ENCODE data around the gene TNIP3.
"Not testable (repeated sequence)": the region's sequence is repeated elsewhere in the genome, so short reads cannot be mapped to it uniquely, and the experiment has no call there.

TNIP3 gene

GRCh38 chr4:121177246-121178137 is 13.4 kb upstream of the TNIP3 start:
- no peak for DNase-seq (ENCODE audit: low read depth)

DNA sequence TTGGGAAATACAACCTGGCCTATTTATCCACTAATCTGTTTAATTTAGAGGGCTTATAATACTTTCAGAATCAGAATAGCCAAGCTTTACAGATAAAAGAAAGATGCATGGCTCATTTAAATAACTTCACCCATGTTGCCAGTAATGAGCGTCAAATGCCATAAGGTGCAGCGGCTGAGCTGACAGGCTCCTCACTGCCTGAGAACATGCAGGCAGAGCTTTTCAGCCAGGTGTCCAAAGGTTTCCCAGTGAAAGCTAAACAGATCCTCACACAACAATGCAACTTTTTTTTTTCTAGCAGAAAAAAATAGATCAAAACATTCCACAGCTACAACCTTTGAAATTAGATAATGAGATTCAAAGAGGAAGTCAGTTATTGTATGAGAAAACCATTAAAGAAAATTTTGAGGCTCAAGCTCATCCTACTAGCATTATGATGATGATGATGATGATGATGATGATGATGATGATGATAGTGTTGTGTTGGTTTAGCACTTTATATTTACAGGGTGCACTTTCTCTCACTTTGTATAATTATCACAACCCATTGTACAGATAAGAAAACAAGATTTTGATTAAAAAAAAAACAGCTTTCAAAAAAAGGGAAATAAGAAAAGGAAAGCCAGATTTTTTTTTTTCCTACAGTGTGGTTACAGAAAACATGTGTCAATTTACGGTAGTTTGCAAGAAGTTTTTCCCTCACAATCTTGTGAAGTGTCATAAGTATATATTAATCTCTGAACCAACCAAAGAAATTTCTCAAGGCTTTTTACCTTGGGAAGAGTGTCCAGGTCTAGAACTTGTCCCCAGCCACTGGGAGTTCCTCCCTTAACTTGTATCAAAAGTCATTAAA is 12.2 kb upstream of the TNIP3 start:
- DNase-seq (ENCODE audit: low read depth) = no peak

DNA sequence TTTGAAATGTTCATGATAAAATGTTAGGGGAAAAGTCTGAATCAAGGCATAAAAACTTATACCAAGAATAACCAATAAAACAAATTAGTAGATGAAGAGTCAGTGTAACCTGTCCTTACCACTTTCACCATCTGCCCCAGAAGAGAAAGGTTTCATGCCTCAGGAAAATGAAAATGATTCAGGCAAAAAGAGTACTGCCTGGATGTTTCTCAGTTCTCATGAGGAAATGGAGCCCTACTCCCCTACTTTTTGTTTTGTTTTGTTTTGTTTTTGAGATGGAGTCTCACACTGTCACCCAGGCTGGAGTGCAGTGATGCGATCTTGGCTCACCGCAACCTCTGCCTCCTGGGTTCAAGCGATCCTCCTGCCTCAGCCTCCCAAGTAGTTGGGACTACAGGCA is 7.4 kb upstream of the TNIP3 start:
- DNase-seq (ENCODE audit: low read depth) = not testable (repeated sequence)

DNA sequence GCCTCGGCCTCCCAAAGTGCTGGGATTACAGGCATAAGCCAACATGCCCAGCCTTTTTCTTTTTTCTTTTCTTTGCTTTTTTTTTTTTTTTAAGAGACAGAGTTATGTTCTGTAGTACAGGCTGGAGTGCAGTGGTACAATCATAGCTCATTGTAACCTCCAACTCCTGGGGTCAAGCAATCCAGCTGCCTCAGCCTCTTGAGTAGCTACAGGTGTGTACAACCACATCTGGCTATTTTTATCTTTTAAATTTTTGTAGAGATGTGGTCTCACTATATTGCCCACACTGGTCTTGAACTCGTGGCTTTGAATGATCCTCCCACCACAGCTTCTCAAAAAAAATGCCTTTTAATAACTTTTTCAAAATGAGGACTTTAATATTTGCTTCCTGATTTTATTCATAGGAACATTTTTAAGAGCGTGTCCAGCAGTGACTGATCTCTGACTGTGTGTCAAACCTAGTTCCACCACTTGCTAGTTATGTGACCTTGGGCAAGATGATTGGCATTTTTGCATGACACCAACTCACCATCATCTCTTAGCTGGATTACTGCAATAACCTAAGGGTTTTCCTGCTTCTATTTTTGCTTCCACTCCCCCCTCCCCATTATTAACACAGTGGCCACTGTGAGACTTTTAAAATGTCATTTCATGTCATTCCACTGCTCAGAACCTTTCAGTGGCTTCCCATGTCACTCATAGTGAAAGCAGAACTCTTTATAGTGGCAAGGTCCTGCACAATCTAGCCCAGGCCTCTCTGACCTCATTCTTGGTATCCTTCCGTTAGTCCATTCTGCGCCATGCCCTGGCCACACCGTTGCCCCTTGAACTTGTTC is 4.5 kb upstream of the TNIP3 start:
- no peak for DNase-seq (ENCODE audit: low read depth)

GRCh38 chr4:121166976-121167375 is 2.9 kb upstream of the TNIP3 start:
- no peak for DNase-seq (ENCODE audit: low read depth)

- DNase-seq (ENCODE audit: low read depth) = no peak
Observed at GRCh38 chr4:121165206-121165605, 1.1 kb upstream of the TNIP3 start.

DNA sequence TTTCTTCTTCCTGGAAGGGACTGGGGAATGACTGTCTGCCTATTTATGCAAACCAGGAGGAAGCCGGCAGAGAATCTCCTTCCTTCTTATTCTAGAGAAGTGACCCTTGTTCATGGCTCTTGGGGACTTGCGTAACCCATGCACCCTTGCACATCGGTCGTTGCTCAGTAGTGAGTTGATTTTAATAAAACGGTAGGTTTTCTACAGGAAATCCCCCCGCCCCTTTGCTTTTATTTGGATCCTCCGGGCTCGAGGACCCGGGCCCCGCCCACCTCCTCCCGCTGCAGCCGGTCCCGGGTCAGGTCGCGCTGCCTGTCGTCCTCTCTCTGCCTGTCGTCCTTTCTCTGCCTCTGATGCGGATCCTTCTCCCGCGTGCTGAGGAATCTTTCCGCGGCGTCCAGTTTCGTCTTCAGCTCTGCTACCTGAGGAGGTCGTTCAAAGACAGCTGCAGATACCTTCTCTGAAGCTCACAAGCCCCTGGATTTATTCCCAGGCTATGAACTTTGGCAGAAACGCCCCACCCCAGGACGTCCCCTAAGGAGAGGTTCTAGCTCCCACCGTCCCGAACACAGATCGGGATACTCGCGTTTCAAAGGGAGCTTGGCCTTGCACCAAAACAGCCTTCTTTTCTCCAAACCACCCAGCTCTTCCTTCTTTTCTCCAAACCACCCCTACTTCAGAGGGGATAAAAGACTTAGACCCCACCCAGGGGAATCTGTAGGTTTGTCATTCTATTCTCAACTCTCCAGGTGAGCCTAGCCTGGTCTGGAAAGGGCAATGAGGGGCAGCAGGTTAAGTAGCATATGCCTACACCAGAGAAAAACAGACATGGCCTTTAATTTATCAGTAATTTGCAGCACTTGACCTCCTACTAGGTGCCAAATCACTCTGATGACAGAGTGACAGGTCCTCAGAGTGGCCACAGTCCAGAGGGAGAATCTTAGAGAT is 7.0 kb downstream of the TNIP3 start:
- no peak for DNase-seq (ENCODE audit: low read depth)

GRCh38 chr4:121155893-121156292 is 8.2 kb downstream of the TNIP3 start:
- peak; percentile 79 for DNase-seq (ENCODE audit: low read depth)

- DNase-seq (ENCODE audit: low read depth) = no peak
Observed at GRCh38 chr4:121154103-121154515, 10.0 kb downstream of the TNIP3 start.

DNA sequence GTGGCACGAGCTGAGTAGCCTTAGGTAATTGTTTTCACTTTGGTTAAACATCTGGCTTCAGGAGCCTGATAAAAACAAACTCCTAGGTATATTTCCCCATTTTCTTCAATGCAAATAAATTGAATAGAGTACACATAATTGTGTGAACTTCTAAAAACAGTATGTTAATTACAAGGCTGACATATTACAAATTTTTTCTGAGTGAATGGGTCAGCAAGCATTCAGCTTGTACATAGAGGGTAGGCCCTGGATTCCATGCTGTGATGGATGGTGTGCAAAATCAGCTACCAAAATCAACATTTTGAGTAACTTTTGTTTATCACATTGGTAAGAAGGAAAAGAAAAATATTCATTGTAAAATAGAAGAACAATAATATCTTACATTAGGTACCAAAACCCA is 12.2 kb downstream of the TNIP3 start:
- DNase-seq (ENCODE audit: low read depth) = no peak

DNA sequence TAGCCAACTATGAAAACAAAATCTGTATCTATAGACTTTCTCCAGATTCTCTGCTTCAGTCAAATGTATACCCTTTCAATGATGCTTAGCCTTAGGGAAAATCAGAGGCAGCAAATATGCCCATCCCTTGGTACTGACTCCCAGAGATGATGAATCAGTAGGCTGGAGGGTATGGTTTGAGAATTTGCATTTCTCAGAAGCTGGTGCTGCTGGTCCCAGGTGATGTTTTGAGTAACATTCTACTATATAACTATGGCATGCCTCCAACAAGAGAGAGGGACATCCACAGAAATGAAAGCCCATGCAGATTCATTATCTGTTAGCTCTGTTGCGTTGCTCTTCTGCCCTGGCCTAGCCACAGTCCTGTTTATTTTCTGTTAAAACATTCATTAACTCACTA is 13.6 kb downstream of the TNIP3 start:
- no peak for DNase-seq (ENCODE audit: low read depth)

DNA sequence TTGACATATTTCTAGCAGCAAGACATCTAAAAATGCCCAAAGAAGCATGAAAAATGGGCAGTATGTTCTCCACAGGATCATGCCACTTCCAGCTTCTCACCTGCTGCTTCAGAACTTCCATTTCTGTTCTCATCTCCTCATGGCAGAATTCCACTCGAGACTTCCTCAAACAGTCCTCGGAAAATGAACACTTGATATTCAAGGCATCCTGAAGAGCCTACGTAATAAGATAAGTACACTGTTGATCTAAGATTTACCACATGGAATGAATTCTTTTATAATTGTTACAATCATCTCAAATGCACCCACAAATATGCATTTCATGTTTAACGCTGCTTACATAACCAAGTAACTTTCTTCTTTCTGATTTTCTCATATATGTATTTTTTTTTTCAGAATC is 14.1 kb downstream of the TNIP3 start:
- DNase-seq (ENCODE audit: low read depth) = no peak

DNA sequence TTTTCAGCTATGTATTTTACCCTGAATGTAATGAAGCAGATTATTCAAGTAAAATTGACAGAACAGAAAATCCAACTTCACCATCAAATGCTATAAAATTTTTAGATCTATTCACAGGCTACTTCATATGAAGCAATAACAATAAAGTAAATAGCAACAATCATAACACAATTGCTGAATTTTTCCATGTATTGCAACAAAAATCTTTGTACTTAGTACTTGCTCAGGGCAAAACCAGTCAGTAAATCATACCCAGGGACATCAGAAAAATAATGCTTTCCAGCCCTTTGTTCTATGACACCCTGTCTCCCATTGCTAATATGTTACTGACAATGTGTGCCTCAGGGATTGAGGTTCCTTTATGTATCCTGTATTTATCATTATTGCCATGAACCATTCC is 15.5 kb downstream of the TNIP3 start:
- no peak for DNase-seq (ENCODE audit: low read depth)

- peak; percentile 80 for DNase-seq (ENCODE audit: low read depth)
Observed at GRCh38 chr4:121148000-121148399, 16.1 kb downstream of the TNIP3 start.

GRCh38 chr4:121146530-121146929 is 17.6 kb downstream of the TNIP3 start:
- no peak for DNase-seq (ENCODE audit: low read depth)

DNA sequence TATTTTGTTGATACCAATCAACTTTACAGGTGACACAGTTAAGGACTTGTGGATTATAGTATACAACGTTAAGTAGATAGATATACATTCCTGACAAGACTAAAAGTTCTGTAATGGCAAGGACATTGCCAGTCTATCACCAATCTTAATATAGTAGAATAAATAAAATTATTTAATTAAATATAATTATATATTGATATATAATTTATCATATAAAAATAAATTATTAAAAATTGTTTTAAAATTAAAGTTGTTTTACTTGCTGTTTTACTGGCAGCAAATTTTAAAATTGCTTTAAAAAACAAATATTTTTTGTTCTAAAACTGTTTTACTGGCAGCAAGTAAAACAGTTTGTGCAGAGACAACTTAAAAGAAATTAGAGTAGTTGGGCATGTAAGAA is 18.7 kb downstream of the TNIP3 start:
- DNase-seq (ENCODE audit: low read depth) = no peak

DNA sequence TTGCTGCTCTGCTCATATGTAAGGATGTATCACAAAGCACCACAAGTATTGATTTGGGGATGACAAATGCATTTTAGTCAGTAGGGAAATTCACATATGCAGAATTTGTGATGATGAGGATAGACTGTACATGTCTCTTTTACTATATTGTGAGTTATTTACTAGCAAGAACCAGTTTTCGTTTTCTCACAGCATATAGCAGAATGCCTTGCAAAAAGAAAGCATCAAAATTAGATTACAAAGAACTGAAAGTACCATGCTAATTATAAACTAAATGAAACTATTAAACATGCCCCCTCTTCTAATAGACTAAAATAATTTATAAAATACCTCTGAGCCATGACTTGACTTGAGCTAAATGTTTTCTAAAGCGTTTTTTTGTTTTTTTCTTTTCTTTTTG is 20.1 kb downstream of the TNIP3 start:
- DNase-seq (ENCODE audit: low read depth) = no peak

DNA sequence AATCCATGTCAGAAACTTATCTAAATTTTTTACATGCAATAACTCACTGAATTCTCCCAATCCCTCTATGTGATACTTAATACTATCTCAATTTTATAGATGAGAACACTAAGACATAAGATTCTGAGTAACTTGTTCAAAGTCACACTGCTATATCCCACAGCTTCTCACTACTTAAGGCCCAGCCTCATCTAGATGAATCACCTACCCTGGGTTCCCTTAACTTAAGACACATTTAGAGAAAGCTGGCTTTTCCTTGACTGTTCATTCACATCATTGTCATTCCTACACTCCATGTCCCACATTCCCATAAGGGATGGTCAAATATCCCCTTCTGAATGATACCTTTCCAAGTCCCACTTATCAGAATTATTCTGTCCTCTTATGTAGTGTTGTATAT is 21.0 kb downstream of the TNIP3 start:
- no peak for DNase-seq (ENCODE audit: low read depth)

DNA sequence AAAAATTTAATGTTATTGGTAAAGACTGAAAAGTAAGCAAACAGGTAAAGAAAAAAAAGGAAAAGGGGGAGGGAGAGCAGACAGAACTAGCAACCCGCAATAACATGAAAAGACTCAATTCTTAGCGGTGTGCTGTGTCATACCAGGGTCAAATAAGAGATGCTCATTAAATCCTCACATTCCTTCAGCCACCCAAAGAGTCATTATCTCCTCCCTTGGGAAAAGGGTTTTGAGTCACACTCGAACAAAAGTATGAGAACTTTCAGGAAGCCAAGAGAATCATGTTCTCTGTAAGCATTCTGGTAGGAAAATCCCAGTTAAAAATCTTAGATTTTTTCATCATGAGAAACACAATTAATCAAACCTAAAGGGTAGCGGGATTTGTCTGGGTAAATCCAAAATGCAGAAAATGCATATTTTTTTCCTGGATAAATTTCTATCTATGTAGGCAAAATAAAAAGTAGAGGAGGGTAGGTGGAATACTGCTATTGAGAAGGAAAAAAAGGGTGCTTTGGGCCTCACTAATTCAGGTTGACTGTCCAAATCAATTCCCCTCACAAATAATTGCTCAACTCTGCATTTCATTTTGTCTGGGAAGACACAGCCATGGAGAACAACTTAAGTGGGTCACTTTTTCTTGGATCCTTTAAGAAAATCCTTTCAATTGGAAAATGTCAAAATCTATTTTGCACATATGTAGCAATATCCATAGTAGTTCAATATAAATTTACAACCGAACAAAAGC is 23.2 kb downstream of the TNIP3 start:
- peak; percentile 89 for DNase-seq (ENCODE audit: low read depth)

- DNase-seq (ENCODE audit: low read depth) = no peak
Observed at GRCh38 chr4:121139533-121140222, 24.4 kb downstream of the TNIP3 start.

Data from GM04504 (cell line).